Measurements from ENCODE around the gene CIROP.

CIROP gene

GRCh38 chr14:23068789-23069412 is 35.9 kb downstream of the CIROP start:
- no peak for DNase-seq

- no peak for DNase-seq
These were observed 36.7 kb downstream of the CIROP start for GRCh38 chr14:23067847-23068788.

GRCh38 chr14:23066855-23067744 is 37.7 kb downstream of the CIROP start:
- no peak for DNase-seq

GRCh38 chr14:23066368-23066767 is 38.4 kb downstream of the CIROP start:
- DNase-seq = no peak

- DNase-seq = no peak
These were observed 41.2 kb downstream of the CIROP start for GRCh38 chr14:23063601-23064000.

- DNase-seq = no peak
These were observed 42.8 kb downstream of the CIROP start for GRCh38 chr14:23062002-23062401.

- no peak for DNase-seq
These were observed 44.1 kb downstream of the CIROP start for GRCh38 chr14:23060536-23061260.

- DNase-seq = no peak
These were observed 45.9 kb downstream of the CIROP start for GRCh38 chr14:23058654-23059504.

GRCh38 chr14:23057757-23058653 is 46.8 kb downstream of the CIROP start:
- DNase-seq = no peak

- no peak for DNase-seq
These were observed 47.6 kb downstream of the CIROP start, which contains the start of gene CDH24 for GRCh38 chr14:23056956-23057756. Gene CDH24, minus strand, starts transcription at chr14:23057520. Its CDS starts 1,787 bp downstream, at chr14:23055733.

GRCh38 chr14:23056145-23056955 is 48.4 kb downstream of the CIROP start:
- no peak for DNase-seq

GRCh38 chr14:23055621-23056144 is 49.1 kb downstream of the CIROP start:
- no peak for DNase-seq

GRCh38 chr14:23055147-23055550 is 49.6 kb downstream of the CIROP start:
- DNase-seq = no peak

GRCh38 chr14:23054000-23054811 is 50.6 kb downstream of the CIROP start:
- no peak for DNase-seq

GRCh38 chr14:23053426-23053825 is 51.4 kb downstream of the CIROP start:
- DNase-seq = no peak

GRCh38 chr14:23052671-23053070 is 52.1 kb downstream of the CIROP start:
- DNase-seq = no peak

Measured in anterior cingulate cortex (tissue), 58 donors.